ENCODE results near the gene GAB2. TPM values are rescaled to one million over a fixed set of nuclear protein-coding genes. Genes with fewer than 3 reads are reported as not detected.

The GAB2 gene
- total and polyA plus RNA-seq, 10 of the 15 experiments (the other 5 are each of a cell fraction or from before 2014, with no cell fraction given): 0.69 to 12.6 (median 3.8) TPM

DNA sequence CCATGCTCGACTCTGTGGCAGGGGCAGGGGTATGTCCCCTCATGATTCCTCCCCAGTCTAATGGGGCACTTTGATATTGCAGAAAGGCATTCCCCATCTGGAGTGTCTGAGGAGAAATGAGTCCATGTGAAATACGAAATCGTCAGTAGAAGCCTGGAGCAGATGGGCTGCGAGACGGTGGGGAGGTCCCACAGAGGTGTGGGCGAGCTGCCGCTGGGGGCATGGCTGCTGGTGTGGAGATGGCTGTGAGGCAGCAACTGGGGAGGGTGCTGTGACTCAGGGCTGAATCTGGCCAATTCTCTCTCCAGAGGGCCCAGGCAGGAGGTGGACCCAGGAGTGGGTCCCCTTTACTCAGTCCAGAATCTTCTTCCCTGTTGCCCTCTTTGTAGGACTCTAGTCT lies 240.4 kb downstream of the GAB2 start (continued):
- TF ChIP-seq ZBTB4 (CRISPR knock-in tag; IDR thresholded peaks at IDR 0.05) (no peak), E4F1 (IDR thresholded peaks at IDR 0.05; ENCODE audit: borderline replicate concordance, partially characterized antibody) (no peak), POLR2AphosphoS2 (IDR thresholded peaks at IDR 0.05; ENCODE audit: low read depth, low read length) (no peak), SP1 (IDR thresholded peaks at IDR 0.05; ENCODE audit: low read depth, low read length) (no peak), BRCA1 (IDR thresholded peaks at IDR 0.05; ENCODE audit: low read depth, low read length) (no peak), NFIC (IDR thresholded peaks at IDR 0.05; ENCODE audit: low read depth, low read length) (no peak), PAX5 (IDR thresholded peaks at IDR 0.05; ENCODE audit: borderline replicate concordance, low read depth, low read length) (no peak), POLR2A (IDR thresholded peaks at IDR 0.05; ENCODE audit: low read depth, low read length) (no peak), JUNB (IDR thresholded peaks at IDR 0.05) (no peak), SMAD5 (IDR thresholded peaks at IDR 0.05; ENCODE audit: low read depth) (no peak)
- TF ChIP-seq, protein P1, sequence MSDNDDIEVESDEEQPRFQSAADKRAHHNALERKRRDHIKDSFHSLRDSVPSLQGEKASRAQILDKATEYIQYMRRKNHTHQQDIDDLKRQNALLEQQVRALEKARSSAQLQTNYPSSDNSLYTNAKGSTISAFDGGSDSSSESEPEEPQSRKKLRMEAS (IDR thresholded peaks at IDR 0.05; ENCODE audit: low read depth, low read length): no peak
- TF ChIP-seq, protein P2, sequence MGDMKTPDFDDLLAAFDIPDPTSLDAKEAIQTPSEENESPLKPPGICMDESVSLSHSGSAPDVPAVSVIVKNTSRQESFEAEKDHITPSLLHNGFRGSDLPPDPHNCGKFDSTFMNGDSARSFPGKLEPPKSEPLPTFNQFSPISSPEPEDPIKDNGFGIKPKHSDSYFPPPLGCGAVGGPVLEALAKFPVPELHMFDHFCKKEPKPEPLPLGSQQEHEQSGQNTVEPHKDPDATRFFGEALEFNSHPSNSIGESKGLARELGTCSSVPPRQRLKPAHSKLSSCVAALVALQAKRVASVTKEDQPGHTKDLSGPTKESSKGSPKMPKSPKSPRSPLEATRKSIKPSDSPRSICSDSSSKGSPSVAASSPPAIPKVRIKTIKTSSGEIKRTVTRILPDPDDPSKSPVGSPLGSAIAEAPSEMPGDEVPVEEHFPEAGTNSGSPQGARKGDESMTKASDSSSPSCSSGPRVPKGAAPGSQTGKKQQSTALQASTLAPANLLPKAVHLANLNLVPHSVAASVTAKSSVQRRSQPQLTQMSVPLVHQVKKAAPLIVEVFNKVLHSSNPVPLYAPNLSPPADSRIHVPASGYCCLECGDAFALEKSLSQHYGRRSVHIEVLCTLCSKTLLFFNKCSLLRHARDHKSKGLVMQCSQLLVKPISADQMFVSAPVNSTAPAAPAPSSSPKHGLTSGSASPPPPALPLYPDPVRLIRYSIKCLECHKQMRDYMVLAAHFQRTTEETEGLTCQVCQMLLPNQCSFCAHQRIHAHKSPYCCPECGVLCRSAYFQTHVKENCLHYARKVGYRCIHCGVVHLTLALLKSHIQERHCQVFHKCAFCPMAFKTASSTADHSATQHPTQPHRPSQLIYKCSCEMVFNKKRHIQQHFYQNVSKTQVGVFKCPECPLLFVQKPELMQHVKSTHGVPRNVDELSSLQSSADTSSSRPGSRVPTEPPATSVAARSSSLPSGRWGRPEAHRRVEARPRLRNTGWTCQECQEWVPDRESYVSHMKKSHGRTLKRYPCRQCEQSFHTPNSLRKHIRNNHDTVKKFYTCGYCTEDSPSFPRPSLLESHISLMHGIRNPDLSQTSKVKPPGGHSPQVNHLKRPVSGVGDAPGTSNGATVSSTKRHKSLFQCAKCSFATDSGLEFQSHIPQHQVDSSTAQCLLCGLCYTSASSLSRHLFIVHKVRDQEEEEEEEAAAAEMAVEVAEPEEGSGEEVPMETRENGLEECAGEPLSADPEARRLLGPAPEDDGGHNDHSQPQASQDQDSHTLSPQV (IDR thresholded peaks at IDR 0.05): no peak
